Activated CD8-positive, alpha-beta memory T cell treated with anti-CD3 and anti-CD28 coated beads, Interleukin-2, amount 50 U/mL, for 1 hour (primary cell): ENCODE results near the gene TRPM5.
"Not testable (repeated sequence)": the region's sequence is repeated elsewhere in the genome, so short reads cannot be mapped to it uniquely, and the experiment has no call there.

Experiments used
- DNase-seq: peaks from one replicate; pipeline ENCODE4 v3.0.0-alpha.2; 2020; ENCODE audit errors: extremely low read depth

TRPM5 gene, protein sequence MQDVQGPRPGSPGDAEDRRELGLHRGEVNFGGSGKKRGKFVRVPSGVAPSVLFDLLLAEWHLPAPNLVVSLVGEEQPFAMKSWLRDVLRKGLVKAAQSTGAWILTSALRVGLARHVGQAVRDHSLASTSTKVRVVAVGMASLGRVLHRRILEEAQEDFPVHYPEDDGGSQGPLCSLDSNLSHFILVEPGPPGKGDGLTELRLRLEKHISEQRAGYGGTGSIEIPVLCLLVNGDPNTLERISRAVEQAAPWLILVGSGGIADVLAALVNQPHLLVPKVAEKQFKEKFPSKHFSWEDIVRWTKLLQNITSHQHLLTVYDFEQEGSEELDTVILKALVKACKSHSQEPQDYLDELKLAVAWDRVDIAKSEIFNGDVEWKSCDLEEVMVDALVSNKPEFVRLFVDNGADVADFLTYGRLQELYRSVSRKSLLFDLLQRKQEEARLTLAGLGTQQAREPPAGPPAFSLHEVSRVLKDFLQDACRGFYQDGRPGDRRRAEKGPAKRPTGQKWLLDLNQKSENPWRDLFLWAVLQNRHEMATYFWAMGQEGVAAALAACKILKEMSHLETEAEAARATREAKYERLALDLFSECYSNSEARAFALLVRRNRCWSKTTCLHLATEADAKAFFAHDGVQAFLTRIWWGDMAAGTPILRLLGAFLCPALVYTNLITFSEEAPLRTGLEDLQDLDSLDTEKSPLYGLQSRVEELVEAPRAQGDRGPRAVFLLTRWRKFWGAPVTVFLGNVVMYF (N-terminal part only)

DNA sequence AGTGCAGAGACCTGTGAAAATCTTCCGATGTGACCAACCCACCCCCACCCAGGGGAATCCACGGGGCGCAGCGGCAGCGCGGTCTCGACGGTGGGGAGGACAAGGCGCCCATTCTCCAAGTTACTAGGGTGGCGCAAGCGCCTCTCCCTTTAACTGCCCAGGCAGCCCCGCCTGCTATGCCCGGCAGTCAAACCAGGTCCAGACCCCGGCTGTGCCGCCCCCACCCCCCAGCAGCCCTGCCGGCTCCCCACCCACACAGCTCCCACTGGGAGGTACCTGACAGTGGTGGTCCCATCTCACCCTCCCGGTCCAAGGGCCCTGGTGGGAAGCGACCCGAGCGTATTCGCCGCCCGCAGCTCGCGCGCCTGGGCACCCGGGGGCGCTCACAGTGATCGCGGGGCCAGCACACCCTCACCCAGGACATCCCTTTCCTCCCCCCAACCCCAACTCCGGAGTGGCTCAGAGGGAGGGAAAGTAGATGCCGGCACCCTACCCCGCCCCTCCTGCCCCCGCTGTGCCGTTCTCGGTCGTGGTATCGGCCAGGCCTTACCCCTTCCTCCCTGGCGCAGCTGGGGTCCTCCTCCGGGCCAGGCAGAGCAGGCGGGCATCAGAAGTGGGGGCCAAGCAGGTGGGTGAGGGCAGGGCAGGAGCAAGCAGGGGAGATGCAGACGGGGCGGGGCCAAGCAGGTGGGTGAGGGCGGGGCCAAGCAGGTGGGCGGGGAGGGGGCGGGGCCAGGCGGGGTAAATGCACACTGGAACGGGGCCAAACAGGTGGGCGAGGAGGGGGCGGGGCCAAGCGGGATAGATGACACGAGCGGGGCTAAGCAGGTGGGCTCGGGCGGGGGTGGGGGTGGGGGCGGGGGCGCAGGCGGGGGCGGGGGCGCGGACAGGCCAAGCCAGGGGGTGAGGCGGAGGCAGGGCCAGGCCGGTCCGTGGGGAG, at the start of gene TRPM5:
Gene TRPM5 (minus strand): TSS at position 634 of the 940 bp plus-strand sequence. CDS start 21,478 bp downstream, outside the sequence.
- DNase-seq = peak; percentile 50

DNA sequence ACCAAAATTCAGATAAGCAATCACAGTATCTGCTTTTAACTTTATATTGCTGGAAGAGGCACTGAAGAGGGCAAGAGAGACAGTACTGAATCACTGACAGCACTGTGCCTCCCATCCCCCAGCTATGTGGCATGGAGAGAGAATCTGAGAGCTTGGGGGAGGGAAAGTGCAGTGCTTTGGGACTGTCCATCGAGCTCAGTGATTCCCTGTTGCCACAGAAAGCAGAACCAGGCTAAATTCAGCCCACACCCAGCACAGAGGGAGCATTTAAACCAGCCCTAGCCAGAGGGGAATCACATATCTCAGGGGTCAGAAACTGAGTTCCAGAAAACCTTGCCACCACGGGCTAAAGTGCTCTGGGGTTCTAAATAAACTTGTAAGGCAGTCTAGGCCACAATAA, 44.8 kb upstream of the TRPM5 start:
- no peak for DNase-seq

DNA sequence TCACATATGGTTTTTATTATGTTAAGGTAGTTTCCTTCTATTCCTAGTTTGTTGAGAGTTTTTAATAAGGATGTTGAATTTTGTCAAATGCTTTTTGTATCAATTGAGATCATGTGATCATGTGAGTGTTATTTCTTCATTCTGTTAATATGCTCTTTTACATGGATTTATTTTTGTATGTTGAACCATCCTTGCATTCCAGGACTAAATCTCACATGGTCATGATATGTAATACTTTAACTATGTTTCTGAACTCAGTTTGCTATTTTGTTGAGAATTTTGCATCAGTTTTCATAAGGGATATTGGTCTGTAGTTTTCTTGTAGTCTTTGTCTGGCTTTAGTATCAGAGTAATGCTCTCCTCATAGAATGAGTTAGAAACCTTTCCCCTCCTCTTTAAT, 43.7 kb upstream of the TRPM5 start:
- DNase-seq = no peak

DNA sequence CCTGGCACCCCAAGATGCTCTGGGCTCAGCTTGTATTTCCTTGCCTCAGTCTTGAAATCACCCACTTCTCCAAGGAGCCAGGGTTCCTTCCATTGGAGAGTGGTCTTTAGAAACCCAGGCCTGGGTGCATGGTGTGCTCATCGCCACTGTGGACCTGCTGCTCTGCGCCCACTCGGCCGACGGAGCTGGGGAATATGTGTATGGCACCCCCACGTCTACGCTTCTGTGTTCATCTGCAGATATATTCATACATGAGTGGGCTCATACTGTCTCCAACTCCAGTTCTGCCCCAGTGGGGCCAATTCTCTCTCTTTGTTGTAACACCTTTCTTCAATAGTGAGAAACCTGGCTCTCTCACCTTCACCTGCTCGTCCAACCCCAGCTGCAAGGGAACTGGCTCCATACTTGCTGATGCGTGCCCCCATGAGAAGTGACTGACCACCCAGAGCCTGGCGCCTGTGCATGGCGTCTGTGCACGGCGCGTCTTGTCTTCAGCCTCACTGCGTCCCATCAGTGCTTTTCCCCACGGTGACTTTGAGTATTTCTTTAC, 40.3 kb upstream of the TRPM5 start:
- no peak for DNase-seq

DNA sequence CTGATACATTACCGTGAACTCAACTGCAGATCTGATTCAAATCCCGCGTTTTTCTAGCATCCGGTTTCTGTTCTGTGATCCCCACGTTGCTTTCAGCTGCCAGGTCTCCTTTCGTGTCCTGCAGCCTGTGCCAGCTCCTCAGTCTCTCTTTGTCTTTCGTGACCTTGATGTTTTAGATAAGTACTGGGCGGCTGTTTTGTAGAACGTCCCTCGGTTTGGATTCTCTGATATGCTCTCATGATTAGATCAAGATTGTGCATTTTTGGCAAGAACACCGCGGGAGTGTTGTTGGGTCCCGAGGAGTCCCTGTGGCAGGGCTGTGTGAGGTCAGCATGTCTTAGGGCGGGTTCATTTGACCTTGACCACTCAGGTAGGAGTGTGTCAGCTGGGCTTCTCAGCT, 39.1 kb upstream of the TRPM5 start:
- DNase-seq = no peak

DNA sequence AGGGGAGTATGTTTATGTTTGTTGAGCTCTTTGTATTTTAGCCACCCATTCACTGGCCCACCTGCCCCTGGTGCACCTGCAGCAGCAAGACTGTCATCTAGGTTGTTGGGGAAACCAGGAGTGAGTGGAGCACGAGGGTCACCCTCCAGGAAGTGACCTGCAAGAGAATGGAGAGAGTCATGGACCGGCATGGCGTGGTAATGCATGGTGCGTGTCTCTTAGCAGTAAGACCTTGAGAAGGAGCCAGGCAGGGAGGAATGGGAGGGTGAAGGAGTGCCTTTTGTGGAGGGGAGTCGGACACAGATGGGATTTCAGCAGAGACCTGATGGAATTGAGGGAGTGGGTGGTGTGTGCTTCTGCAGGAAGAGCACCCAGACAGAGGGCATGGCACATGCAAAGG, 38.4 kb upstream of the TRPM5 start:
- no peak for DNase-seq

DNA sequence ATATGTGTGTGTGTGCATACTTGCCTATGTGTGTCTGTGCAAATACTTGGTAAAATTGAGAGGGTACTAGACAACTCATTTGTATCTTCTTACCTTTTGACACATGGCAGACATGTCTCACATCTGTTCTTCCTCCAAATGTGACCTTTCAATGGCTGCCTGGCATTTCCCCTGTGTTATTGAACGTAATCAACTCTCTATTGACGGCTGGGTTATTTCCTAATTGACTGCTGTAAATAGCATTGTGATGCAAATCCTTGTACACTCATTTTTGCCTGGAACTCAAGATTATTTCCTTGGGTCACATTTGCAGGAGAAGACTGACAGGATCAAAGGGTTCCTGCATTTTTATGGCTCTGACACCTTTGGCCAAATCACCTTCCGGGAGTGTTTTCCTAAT, 37.9 kb upstream of the TRPM5 start:
- DNase-seq = no peak

DNA sequence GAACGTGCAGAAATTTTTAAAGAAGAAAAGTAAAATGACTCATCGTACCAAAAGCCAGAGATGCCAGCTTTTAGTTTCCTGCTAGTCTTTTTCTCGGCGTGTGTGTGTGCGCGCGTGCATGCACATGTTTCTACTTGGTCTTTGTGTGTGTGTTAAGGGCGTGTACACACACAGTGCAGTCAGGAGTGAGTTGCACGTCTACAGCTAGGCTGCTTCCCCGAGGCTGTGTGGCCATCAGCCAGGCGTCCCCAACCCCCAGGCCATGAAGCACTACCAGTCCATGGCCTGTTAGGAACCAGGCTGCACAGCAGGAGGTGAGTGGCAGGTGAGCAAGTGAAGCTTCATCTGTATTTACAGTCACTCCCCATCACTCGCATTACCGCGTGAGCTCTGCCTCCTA, 36.9 kb upstream of the TRPM5 start:
- DNase-seq = no peak

DNA sequence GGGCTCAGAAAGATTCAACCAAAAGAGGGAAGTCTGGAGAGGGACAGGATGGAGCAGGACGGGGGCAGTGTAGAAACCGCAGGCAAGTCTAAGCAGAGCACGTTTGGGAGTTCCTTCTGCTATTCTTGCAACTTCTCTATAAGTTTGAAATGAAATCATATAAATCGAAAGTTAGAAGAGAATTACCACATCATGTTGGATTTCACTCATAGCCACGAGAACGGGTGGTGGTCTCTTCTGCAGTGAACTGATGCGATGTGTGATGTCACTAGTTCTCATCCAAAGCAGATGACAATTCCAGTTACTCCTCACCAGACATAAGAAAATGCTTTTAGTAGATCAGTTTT, 36.5 kb upstream of the TRPM5 start:
- DNase-seq = no peak

DNA sequence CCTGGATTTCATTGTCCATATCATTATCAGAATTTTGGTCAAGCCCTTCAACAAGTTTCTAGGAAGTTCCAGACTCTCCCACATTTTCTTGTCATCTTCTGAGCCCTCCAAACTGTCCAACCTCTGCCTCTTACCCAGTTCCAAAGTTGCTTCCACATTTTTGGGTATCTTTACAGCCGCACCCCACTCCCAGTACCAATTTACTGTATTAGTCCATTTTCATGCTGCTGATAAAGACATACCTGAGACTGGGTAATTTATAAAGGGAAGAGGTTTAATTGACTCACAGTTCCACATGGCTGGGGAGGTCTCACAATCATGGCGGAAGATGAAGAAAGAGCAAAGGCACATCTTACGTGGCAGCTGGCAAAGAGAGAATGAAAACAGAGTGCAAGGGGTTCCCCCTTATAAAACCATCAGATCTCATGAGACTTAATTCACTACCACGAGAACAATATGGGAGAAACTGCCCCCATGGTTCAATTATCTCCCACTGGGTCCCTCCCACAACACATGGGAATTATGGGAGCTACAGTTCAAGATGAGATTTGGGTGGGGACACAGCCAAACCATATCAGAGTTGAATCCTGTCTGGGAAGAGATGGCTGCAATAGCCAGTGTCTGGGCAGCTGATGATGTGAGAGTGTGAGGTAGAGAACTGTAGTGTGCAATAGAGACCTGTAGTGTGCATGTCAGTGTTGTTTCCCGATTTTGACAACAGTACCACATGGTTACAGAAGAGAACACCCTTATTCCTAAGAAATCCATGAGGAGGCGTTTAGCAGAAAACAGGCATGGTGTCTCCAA, 36.0 kb upstream of the TRPM5 start:
- not testable (repeated sequence) for DNase-seq

DNA sequence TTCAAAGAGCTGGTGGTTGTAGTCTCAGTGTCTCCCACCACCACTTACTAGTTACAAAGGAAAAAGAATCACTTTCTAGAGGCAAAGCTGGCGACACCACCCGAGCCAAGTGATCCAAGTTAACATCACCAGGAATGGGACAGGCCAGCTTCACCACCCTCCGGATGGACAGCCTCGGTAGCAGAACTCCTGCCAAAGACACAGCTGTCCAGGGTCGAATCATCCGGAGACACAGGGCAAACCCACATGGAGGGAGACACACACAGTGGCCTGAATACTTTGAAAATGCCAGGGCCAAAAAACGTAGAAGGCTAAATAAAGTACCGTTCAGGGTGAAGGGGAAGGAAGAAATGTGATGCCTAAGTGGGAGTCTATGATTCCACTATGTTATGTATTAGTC, 33.6 kb upstream of the TRPM5 start:
- DNase-seq = no peak

DNA sequence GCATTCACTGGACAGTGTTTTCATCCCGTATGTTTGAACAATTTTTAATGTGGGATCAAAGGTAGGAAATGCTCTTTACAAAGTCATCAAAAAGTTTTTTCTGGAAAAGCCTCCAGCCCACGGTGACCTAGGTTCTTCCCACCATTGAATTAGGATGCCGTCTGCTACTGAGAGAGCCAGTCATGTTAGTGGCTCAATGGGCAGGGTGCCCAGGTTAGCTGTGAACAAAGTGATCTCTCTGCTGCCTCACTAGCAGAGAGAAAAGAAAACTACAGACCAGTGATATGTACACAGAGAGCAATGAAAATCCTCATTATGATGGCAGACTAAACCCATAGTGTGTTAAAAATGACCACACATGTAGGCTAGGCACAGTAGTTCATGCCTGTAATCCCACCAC, 32.9 kb upstream of the TRPM5 start:
- no peak for DNase-seq

DNA sequence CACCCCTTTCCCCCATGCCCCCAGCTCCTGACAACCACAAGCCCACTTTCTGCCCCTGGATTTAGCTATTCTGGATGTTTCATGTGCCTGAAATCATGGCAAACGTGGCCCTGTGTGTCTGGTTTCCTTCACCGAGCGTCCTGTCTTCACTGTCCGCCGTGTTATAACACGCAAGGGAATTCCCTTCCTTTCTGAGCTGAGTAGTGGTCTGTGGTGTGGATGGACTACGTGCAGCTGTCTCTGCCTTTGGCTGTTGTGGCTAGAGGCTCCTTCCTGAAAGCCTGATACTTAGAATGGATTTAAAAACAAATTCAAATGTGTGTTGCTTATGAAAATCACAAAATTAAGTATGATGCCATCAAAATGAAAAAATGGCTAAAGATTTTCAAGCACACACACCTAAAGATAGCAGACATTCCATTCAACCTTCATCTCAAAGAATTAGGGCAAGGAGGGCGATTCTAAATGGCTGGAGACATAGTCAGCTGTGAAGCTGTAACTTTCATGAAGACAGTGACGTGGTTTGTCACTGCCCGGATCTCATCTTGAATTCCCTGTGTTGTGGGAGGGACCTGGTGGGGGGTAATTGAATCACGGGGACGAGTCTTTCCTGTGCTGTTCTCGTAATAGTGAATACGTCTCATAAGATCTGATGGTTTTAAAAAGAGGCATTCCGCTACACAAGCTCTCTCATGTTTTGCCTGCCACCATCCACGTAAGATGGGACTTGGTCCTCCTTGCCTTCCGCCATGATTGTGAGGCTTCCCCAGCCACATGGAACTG, 31.0 kb upstream of the TRPM5 start:
- DNase-seq = no peak

DNA sequence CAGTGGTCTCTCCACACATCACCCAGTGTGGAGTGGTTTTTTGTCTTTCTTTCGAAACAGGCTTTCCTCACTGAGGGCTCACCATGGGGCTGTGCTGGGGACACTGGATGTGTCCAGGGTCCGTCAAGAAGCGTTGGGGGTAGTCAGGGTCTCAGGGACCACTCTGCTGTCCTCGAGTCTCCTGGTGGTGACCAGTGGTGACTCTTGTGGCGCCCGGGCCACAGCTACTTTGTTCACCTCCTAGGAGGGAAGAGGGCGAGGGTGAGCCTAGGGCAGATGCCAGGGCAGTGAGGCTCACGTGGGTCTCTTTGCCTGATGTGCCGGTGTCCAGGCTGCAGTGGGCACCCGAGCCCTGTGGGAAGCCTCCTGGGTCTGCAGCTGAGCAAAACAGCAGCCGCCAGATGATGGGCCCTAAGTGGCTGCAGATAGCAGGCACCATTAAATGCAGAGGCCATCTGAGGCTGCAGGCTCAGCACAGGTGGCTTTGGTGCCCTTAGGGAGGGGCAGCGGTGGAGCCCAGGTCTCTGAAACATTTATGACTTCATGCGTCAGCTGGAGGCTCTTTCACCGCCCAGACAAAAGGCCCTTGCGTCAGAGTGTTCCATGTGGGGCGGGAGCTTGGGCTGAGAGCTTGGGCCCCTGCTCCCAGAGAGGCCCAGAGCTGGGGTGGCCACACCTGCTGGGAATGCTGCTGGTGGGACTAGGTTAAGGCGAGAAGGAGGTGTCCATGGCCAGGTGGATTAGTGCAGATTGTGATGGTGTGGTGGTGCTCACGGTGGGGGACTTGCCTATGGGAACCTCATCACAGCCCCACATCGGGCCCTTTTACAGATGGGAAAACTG, 30.0 kb upstream of the TRPM5 start:
- DNase-seq = no peak

DNA sequence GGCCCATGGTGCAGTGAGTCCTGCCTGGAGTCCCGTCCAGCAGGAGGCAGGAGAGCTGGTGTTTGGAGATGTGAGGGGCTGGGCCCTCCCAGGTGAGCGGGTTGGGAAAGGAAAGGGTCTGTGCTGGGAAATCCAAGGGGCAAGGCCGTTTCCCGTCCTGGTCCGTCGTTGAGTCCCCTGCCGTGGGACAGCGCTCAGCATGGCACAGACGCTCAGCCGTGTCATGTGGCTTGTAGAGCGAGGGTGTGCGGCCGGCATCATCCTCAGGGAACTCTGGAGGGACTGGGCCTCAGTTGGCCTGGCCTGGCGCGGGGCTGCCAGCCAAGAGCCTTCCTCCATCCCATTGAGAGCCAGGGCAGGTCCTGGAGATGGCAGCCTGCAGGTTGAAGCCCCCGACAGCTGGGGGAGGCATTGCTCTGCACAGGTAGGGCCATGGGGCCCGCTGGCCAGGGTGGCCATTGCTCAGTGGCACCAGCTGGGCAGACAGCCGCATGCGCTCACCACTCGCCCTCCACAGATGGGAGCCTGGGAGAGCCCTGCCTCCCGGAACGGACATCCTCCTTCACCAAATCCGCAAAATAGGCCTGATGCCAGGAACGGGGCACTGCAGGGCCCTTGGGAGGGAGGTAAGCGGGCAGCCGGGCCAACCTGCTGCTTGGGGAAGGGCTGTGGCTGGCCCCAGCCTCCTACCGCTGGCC, 29.2 kb upstream of the TRPM5 start:
- DNase-seq = no peak

DNA sequence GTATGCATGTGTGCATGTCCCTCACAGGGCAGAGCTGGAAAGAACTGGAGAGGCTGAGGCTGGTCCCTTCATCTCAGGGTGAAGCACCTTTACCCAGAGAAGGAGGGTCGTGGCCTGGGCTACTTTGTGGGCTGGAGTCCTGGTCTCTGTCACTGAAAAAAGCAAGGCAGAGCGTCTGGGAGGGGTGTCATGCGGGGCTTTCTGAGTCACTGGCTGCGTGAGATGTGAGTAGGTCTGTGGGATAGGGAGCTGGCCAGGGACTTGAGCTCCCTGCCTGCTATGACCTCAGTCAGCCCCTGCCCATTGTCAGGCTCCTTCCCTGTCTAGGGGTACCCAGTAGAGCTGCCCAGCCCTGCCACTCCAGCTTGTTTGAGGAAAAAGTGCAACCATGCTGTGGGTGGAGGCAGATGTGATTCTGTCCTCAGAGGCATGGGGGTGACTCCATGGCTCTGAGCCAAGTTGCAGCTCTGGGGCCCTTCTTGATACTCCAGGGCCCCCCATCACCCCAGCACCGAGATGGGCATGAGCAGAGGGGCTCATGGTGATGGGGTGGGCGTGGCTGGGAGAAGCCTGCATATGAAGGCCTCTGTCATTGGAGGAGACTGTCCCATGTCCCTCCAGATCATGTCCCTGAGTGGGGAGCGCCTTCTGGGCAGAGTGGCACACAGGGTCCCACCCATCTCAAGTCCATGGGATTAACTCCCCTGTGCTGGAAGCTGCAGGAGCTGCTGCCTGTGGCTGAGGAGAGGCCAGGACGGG, 28.3 kb upstream of the TRPM5 start:
- DNase-seq = no peak

DNA sequence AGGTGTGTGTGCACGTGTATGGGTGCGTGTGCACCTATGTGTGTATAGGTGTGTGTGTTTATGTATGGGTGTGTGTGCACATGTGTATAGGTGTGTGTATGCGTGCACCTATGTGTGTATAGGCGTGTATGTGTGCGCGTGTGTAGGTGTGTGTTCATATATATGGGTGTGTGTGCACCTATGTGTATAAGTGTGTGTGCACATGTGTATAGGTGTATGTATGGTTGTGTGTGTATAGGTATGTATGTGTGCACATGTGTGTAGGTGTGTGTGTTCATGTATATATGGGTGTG, 27.4 kb upstream of the TRPM5 start:
- no peak for DNase-seq
